ACC112 (cell line): ENCODE results near the gene CCDC192.
"Not testable (repeated sequence)": the region's sequence is repeated elsewhere in the genome, so short reads cannot be mapped to it uniquely, and the experiment has no call there.

ENCODE experiments used
- H2AFZ ChIP-seq: fragments of 200-600 bp; sonication (generic); one replicate; pipeline ENCODE4 v1.6.0; 2017; ENCODE audit warnings: antibody characterized with exemption, low read length; ENCODE audit not compliant: unreplicated experiment
- H3K27ac ChIP-seq: fragments of 200-600 bp; sonication (generic); 2 replicates; pipeline ENCODE4 v1.5.1; 2014; ENCODE audit warnings: low read depth, mild to moderate bottlenecking, antibody characterized with exemption, low read length, moderate library complexity
- H3K27me3 ChIP-seq: fragments of 200-600 bp; sonication (generic); 2 replicates; pipeline ENCODE4 v1.6.1; 2014; ENCODE audit warnings: mild to moderate bottlenecking, antibody characterized with exemption, low read length, moderate library complexity, mixed read lengths; ENCODE audit not compliant: insufficient read depth
- H3K36me3 ChIP-seq: fragments of 200-600 bp; sonication (generic); 2 replicates; pipeline ENCODE4 v1.6.1; 2016; ENCODE audit warnings: mild to moderate bottlenecking, antibody characterized with exemption, low read length, moderate library complexity, mixed read lengths; ENCODE audit not compliant: insufficient read depth
- H3K4me1 ChIP-seq: fragments of 200-600 bp; sonication (generic); one replicate; pipeline ENCODE4 v1.6.1; 2016; ENCODE audit warnings: low read length, mixed read lengths; ENCODE audit not compliant: insufficient read depth, unreplicated experiment, control insufficient read depth
- H3K4me3 ChIP-seq: fragments of 200-600 bp; sonication (generic); 2 replicates; pipeline ENCODE4 v1.5.1; 2014; ENCODE audit warnings: mild to moderate bottlenecking, low read depth, low read length
- H3K79me2 ChIP-seq: fragments of 200-600 bp; sonication (generic); one replicate; pipeline ENCODE4 v1.6.0; 2016; ENCODE audit warnings: low read length; ENCODE audit not compliant: control insufficient read depth, unreplicated experiment, insufficient read depth

Gene CCDC192

DNA sequence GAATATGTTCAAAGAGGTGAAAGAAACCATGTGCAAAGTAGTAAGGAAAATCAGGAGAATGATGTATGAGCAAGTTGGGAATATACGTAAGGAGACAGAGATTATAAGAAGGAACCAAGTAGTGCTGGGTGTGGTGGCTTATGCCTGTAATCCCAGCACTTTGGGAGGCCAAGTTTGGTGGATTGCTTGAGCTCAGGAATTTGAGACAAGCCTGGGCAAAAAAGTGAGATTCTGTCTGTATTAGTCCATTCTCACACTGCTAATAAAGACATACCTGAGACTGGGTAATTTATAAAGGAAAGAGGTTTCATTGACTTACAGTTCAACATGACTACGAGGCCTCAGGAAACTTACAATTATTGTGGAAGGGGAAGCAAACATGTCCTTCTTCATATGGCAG lies 88.7 kb downstream of the CCDC192 start:
- H3K4me3 ChIP-seq, H3K4me1 ChIP-seq, H3K27me3 ChIP-seq, H3K79me2 ChIP-seq, H3K27ac ChIP-seq, H3K36me3 ChIP-seq, H2AFZ ChIP-seq: not testable (repeated sequence)

DNA sequence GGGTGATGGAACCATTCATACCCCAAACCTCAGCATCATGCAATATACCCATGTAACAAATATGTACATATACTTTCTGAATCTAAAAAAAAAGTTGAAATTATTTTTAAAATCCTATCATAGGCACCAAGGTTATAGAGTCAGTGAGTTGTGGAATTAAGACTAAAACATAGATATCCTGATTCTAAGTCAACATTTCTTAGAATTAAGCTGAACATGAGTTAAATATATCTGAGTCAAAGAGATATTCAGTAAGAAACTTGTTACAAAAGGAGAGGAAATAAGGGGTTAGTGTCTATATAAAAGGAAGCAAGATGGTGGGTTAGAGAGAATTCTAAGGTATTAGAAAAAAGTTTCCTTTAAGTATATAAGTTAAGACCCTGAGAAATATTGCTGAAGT lies 89.9 kb downstream of the CCDC192 start:
- no peaks in the 10 kb centered on the region for H3K79me2 ChIP-seq
- no peak overlapping the region for H3K4me3 ChIP-seq
- no peak overlapping the region for H3K27ac ChIP-seq

GRCh38 chr5:127793879-127794278 lies 90.7 kb downstream of the CCDC192 start:
- Histone ChIP-seq H3K79me2 (no peaks in the 10 kb centered on the region), H3K27ac (no peak overlapping the region), H2AFZ (no peak overlapping the region), H3K4me1 (no peaks in the 10 kb centered on the region), H3K36me3 (no peaks in the 10 kb centered on the region), H3K27me3 (no peaks in the 10 kb centered on the region), H3K4me3 (no peak overlapping the region)

More for the DNA sequence above, 89.9 kb downstream of the CCDC192 start:
- Histone ChIP-seq H3K4me1 (no peaks in the 10 kb centered on the region), H2AFZ (no peak overlapping the region), H3K36me3 (no peaks in the 10 kb centered on the region), H3K27me3 (no peaks in the 10 kb centered on the region)

GRCh38 chr5:127796211-127796610 lies 93.0 kb downstream of the CCDC192 start:
- H3K4me1 ChIP-seq: peaks cover 2% of the 10 kb centered on the region
- H3K4me3 ChIP-seq: no peak overlapping the region

GRCh38 chr5:127799293-127799905 lies 96.2 kb downstream of the CCDC192 start:
- Histone ChIP-seq H2AFZ (no peak overlapping the region), H3K4me3 (no peak overlapping the region), H3K79me2 (no peaks in the 10 kb centered on the region), H3K27ac (no peak overlapping the region), H3K27me3 (no peaks in the 10 kb centered on the region), H3K36me3 (no peaks in the 10 kb centered on the region), H3K4me1 (peaks cover 23% of the 10 kb centered on the region)

More at GRCh38 chr5:127796211-127796610, 93.0 kb downstream of the CCDC192 start:
- no peak overlapping the region for H2AFZ ChIP-seq
- no peaks in the 10 kb centered on the region for H3K79me2 ChIP-seq
- H3K27ac ChIP-seq: no peak overlapping the region
- H3K27me3 ChIP-seq: no peaks in the 10 kb centered on the region
- no peaks in the 10 kb centered on the region for H3K36me3 ChIP-seq

DNA sequence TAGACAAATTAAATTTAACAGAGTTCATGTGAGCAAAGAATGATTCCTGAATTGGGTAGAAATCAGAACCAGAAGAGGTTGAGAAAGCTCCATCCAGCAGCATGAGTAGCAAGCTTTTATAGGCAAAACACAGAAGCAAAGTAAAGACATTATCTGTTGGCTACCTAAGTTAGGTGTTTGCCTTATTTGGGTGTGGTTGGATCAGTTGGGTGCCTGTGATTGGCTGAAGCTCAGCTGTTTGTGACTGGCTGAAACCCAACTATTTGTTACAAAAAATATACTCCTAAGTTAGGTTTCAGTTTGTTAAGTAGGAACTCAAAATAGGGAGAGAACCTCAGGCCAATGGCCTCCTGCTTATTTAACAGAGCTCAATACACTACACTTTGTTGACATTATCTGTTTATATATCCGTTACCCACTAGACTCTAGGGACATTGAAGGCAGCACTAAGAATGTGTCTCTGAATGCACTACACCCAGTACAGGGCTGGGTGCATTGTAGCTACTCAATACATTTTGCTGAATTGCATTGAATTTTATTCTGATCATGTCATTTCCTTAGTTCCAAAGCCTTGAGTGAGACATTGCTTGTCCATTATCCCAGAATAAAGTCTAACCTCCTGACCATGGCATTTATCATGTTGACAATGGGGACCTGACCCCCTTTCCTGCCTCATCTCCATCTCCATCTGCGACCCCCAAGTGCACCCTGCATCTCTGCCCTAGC lies 98.7 kb downstream of the CCDC192 start:
- H3K27me3 ChIP-seq: no peaks in the 10 kb centered on the region
- H3K36me3 ChIP-seq: no peaks in the 10 kb centered on the region
- H3K4me1 ChIP-seq: peaks cover 29% of the 10 kb centered on the region
- H3K4me3 ChIP-seq: peak overlapping the region; percentile 43; the same call in 1 of the 2 replicates
- H3K79me2 ChIP-seq: no peaks in the 10 kb centered on the region
- peak overlapping the region; percentile 73 for H3K27ac ChIP-seq
- peak overlapping the region; percentile 66 for H2AFZ ChIP-seq

DNA sequence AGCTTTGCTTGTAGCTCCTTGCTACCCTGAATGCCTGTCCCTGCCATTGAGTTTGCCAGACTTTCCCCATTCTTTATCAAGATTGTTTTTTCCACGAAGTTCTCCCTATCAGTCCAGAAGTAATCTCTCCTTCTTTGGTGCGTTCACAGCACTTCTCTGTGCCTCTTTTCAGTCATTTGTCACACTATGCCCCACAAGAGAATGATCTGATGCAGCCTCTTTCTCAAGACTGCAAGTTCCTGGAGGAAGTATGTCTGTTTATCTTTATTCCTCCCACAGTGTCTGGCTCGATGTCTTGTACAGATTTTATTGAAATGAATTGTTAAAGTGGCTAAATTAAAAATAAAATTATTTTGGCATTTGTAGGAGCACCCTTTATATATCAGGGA lies 99.3 kb downstream of the CCDC192 start:
- Histone ChIP-seq H2AFZ (peak overlapping the region; percentile 66), H3K36me3 (no peaks in the 10 kb centered on the region), H3K27me3 (no peaks in the 10 kb centered on the region), H3K27ac (peak overlapping the region; percentile 73), H3K4me1 (peaks cover 29% of the 10 kb centered on the region), H3K79me2 (no peaks in the 10 kb centered on the region), H3K4me3 (peak overlapping the region; percentile 43; the same call in 1 of the 2 replicates)

DNA sequence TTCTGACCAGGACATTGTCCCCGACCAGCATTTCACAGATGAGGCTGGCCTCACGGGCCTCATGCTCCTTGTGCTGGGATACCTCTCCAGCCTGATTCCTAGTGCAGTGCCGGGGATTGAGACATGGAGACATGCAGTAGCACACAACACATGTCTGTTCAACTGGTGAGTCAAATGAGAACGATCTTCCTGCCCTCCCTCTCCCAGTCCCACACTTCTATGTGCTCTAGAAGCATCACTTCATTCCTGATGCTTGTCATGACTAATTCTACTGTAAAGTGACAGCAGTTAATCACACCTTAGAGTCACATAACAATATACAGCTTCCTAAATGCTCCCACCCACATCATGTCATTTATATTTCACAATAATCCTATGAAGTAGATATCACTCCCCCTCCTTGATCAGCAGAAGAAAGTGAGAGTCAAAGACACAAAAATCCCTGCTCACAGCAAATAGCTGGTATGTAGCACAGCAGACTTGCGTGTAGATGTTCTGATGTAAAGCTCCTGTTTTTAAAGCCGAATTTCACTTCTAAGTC lies 101.8 kb downstream of the CCDC192 start:
- no peaks in the 10 kb centered on the region for H3K27me3 ChIP-seq
- H3K36me3 ChIP-seq: no peaks in the 10 kb centered on the region
- H3K79me2 ChIP-seq: no peaks in the 10 kb centered on the region
- H3K27ac ChIP-seq: no peak overlapping the region
- peaks cover 29% of the 10 kb centered on the region for H3K4me1 ChIP-seq
- no peak overlapping the region for H3K4me3 ChIP-seq
- no peak overlapping the region for H2AFZ ChIP-seq

GRCh38 chr5:127805448-127805847 lies 102.3 kb downstream of the CCDC192 start:
- no peak overlapping the region for H3K4me3 ChIP-seq
- peaks cover 29% of the 10 kb centered on the region for H3K4me1 ChIP-seq
- no peaks in the 10 kb centered on the region for H3K36me3 ChIP-seq
- H3K27me3 ChIP-seq: no peaks in the 10 kb centered on the region
- H3K27ac ChIP-seq: no peak overlapping the region
- H2AFZ ChIP-seq: no peak overlapping the region
- H3K79me2 ChIP-seq: no peaks in the 10 kb centered on the region

DNA sequence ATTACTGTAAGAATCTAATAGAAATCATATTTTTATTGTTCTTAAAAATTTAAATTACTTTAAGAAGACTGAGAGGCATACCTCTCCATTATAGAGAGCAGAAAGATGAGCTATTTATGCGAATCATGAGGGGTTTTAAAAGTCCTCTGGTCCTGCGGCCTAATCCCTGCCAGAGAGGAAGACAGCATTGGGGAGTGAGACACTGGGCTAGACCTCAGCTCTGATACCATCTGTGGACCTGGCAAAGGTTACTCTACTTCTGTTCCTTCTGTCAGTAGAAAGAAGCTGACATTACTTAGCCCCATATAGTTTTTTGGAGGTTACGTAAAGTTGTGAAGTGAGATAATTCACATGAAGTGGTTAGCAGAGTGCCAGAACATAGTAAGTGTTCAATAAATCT lies 103.6 kb downstream of the CCDC192 start:
- Histone ChIP-seq H2AFZ (no peak overlapping the region), H3K27me3 (no peaks in the 10 kb centered on the region), H3K27ac (no peak overlapping the region), H3K79me2 (no peaks in the 10 kb centered on the region), H3K36me3 (no peaks in the 10 kb centered on the region), H3K4me1 (peaks cover 21% of the 10 kb centered on the region), H3K4me3 (no peak overlapping the region)

- Histone ChIP-seq H3K4me3 (no peak overlapping the region), H3K79me2 (no peaks in the 10 kb centered on the region), H3K27me3 (no peaks in the 10 kb centered on the region), H3K36me3 (no peaks in the 10 kb centered on the region), H2AFZ (no peak overlapping the region), H3K4me1 (peaks cover 29% of the 10 kb centered on the region), H3K27ac (no peak overlapping the region)
Measured at GRCh38 chr5:127809533-127809932, 106.3 kb downstream of the CCDC192 start.
